ENCODE results near the gene RAB6D.
"Not testable (repeated sequence)": the region's sequence is repeated elsewhere in the genome, so short reads cannot be mapped to it uniquely, and the experiment has no call there.

The RAB6D gene

DNA sequence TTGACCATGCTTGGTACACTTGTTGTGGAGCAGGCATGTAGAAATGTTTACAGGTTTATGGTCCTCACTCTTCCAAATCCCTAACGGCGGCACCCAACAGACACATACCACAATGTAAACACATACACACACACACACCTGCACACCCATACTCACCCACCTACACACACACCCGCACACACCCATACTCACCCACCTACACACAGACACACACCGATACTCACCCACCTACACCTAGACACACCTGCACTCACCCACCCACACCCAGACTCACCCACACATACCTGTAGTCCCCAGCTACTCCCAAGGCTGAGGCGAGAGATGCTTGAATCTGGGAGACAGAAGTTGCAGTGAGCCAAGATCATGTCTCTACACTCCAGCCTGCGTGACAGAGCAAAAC lies 1.5 kb upstream of the RAB6D start:
- DNase-seq: no peak

DNA sequence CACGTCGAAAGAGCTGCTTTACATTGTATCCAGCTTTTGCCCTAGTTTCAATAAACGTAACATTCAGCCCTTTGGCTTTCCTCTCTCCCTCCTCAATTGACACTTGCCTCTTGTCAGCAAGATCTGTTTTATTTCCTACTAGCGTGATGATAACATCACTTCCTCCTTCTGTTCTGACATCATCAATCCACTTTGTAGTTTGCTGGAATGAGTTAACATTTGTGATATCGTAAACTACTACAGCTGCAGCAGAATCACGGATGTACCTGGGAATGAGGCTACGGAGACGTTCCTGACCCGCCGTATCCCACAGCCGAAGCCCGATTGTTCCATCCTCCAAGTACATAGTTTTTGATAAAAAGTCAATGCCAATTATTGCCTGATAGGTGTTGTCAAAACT lies 755 bp downstream of the RAB6D start:
- peak; percentile 48 for DNase-seq

DNA sequence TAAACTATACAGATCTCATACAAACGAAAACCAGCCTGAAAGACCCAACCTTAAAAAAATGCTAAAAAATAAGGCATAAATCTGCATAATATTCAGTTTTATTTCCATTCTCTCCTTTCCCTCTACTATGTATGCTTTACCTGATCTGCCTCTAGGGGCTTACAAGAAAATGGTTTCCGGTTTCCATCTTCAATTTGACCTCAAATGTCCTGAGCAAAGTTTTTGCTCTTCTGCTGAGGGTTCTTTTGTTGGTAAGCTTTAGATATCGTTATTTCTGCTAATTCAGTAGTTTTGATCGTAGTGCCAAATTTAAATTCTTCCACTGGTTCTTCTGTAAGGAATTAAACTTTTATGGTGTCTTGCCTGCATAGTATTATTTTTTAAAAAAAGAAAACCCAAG lies 2.2 kb downstream of the RAB6D start:
- not testable (repeated sequence) for DNase-seq

DNA sequence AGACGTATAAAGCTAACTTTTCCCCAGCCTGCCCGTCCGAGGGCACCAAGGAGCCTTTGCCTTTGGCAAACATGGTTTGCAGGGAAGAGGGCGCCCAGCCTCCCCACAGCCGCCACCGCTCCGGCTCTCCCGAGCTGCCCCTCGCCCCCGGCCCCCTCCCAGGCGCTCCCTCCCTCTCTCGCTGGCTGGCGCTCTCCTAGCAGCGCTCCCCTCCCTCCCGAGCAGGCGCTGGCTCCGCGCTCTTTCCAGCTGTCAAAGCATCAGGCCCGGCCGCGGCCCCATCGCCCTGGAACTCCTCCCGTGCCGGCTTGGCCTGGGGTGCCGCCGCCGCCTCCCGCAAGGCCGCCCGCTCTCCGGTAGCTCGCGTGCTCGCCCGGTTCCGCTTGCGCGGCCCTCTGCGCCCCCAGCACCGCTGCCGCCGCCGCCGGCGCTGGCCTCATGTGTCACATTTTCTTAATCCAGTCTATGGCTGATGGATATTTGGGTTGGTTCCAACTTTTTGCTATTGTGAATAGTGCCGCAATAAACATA lies 10.7 kb downstream of the RAB6D start:
- not testable (repeated sequence) for DNase-seq

DNA sequence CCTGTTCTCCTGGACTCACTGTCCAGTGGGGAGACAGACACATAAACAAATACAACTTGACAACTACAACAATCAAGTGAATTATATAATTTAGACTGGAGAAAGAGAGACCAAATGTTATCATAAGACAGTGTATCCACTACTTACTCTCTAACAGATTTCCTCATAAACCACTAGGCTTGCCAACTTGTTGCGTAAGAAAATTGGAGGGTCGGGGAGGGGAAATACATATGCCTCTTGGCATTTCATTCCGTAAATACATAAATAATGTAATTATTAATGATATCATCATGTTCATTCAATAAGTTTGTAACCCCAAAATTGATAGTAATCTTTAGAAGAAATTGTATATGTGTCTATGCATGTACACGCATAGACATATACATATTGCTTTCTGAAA lies 14.9 kb downstream of the RAB6D start:
- no peak for DNase-seq

DNA sequence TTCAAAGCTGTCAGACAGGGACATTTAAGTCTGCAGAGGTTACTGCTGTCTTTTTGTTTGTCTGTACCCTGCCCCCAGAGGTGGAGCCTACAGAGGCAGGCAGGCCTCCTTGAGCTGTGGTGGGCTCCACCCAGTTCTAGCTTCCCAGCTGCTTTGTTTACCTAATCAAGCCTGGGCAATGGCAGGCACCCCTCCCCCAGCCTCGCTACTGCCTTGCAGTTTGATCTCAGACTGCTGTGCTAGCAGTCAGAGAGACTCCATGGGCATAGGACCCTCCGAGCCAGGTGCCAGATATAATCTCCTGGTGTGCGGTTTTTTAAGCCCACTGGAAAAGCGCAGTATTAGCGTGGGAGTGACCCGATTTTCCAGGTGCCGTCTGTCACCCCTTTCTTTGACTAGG lies 16.9 kb downstream of the RAB6D start:
- DNase-seq: not testable (repeated sequence)

DNA sequence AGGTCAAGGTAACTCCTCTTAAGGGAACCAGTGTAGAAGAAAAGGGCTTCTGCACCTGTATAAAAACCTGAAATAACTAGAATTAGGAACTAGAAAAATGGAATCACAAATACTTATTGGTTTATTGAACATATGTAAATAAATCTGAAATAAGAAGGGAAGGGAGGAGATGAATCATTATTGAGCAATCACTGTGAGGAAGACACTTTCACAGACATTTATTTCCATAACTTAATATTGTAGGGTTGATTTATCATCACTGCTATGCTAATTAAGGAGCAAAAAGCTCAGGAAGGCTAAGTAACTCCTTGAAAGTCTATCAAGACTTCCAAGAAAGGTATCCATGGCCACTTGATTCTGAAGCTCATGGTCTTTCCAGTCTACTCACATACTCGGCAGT lies 24.7 kb downstream of the RAB6D start:
- not testable (repeated sequence) for DNase-seq

DNA sequence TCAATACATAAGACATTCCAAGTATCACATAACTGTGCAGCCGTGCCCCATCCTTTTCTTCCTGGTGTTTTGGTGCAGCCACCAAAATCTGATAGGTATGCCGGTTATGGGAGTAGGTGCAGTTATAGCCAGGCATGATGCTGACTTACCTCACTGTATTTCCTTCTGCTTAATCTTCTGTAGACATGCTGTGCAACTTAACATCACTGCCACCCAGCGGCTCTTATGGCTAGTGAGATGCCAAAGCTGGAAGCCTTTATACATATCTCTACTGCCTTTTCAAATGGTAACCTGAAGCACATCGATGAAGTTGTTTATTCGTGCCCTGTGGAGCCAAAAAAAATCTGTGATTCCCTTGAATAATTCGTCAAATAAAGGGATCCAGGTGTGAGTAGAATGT lies 28.6 kb downstream of the RAB6D start:
- not testable (repeated sequence) for DNase-seq

DNA sequence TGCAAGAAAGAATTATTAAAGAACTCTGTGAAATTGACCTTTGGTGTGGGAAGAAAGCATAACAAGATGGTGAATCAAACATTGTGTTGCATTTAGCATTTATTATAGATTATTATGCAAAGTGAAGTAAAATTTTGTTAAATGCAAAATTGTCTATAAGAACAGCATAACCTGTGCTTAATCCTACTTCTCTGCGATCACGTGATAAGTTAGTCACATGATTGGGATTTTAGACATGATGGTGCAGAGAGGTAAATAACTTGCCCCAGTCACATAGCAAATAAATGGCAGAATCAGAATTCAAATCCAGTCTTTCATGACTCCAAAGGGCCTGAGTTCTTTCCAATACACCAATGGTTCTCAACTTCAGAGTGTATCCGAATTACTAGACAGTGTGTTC lies 31.3 kb downstream of the RAB6D start:
- not testable (repeated sequence) for DNase-seq

DNA sequence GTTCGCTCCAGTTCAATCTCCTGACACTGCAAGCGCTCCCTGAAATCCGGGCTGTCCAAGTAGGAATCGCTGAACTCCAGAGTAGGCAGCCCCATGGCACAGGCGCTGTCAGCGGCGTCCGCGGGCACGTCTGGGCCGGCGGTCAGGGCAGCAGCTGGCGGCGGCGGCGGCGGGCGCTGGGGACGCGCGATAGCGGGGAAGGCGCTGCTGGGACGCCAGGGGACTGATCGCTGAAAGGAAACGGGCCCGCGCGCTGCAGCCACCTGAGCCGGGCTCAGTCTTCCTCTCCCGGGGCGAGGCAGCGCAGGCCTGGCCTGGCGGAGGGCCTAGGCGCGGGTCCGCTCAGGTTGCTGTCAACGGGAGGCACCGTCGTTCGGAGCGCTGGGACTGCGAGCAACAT lies 33.0 kb downstream of the RAB6D start:
- DNase-seq: peak; percentile 29

DNA sequence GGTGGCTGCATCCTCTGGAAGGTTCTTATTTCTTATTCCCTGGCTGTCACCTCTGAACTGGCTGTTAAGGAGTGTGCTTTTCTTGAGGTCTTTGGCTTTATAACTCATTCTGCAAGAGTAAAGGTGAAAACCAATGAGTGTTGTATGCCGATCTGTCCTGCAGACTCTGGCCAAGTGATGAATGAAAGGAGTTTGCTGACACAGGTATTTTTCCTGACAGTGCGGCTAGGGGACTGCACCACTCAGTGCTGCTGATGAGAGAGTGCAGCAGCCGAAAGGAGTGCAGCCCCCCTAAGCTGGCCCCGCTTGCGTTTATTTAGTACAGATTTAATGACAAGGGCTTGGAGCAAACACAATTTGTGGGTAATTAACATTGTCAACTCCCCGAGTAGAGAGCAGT lies 41.8 kb downstream of the RAB6D start:
- DNase-seq: no peak

DNA sequence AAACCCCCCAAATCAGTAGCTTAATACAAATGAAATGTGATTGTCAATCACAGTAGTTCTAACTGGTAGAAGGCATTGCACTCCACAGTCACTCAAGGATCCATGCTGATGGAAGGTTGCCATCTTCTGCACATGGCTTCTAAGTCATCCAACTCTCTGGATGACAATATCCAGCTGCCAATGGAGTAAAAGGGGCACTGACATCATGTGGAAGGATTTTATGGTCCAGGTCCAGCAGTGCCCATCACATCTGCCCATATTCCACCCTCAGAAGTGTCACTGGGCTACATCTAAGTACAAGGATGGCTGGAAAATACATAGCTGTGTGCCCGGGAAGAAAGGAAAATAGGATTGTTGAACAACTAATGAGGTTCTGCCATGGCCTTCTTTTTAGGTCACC lies 42.6 kb downstream of the RAB6D start:
- not testable (repeated sequence) for DNase-seq

DNA sequence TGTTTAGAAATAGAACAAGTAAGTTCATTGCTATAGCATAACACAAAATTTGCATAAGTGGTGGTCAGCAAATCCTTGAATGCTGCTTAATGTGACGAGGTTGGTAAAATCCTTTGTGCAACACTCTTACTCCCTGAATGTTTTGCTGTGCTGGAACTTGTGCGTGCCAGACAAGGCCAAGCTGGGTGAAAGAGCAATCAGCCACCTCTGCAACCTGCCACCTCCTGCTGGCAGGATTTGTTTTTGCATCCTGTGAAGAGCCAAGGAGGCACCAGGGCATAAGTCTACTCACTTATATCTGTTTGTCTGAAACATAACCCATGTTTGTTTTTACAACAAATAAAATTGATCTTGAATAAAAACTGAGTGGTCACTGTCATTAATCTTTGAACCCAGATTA lies 53.0 kb downstream of the RAB6D start:
- DNase-seq: not testable (repeated sequence)
